HUES6 (cell line): ENCODE measurements around the gene RPAP3.

Experiments used
- H3K27ac ChIP-seq: 2 replicates; pipeline ENCODE4 v1.7.0; 2013; ENCODE audit warnings: low read depth, mild to moderate bottlenecking, low read length, inconsistent platforms
- H3K27me3 ChIP-seq: 2 replicates; pipeline ENCODE4 v1.6.1; 2013; ENCODE audit warnings: low read length; ENCODE audit not compliant: control insufficient read depth, insufficient read depth
- H3K36me3 ChIP-seq: 2 replicates; pipeline ENCODE4 v1.6.1; 2013; ENCODE audit warnings: low read length; ENCODE audit not compliant: control insufficient read depth, insufficient read depth
- H3K4me1 ChIP-seq: 2 replicates; pipeline ENCODE4 v1.6.1; 2013; ENCODE audit warnings: low read length; ENCODE audit not compliant: control insufficient read depth, insufficient read depth
- H3K4me3 ChIP-seq: 2 replicates; pipeline ENCODE4 v1.5.1; 2013; ENCODE audit warnings: low read depth, low read length
- H3K9ac ChIP-seq: one replicate; pipeline ENCODE4 v1.6.1; 2013; ENCODE audit warnings: mild to moderate bottlenecking, low read length
- H3K9me3 ChIP-seq: 2 replicates; pipeline ENCODE4 v1.6.1; 2013; ENCODE audit warnings: low read depth, low read length; ENCODE audit not compliant: control insufficient read depth, insufficient read depth

The RPAP3 gene

DNA sequence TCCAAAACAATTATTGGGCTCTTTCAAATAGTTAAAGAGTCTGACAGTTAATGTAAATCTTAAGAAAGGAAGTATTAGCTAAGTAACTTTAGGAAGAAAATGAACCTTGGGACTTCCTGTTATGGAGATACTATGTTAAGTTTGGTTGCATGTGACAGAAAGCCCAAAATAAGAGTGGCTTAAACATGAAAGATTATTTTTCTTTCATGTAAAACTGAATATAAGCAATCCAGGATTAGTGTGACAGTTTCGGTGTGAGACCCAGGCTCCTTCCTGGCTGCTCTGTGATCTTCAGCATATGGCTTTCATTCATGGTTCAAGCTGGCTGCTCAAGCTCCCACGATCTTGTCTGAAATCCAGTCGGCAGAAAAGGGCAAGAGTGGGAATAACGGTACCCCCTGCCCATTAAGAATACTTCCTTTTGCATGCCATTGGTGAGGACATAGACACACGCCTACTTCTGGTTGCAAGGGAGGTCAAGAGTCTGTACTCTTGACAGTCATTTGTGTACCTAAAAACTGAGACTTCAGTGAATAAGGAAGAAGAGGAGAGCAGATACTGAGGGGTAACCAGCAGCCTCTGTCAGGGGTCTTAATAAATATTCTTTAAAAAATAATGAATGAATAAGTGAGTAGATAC lies 2.2 kb upstream of the RPAP3 start:
- no peaks in the 10 kb centered on the region for H3K27me3 ChIP-seq
- H3K9ac ChIP-seq: no peak overlapping the region
- H3K9me3 ChIP-seq: no peaks in the 10 kb centered on the region
- H3K4me3 ChIP-seq: no peak overlapping the region
- H3K27ac ChIP-seq: no peak overlapping the region
- no peaks in the 10 kb centered on the region for H3K36me3 ChIP-seq
- H3K4me1 ChIP-seq: peaks cover 9% of the 10 kb centered on the region; the same call in 1 of the 2 replicates

DNA sequence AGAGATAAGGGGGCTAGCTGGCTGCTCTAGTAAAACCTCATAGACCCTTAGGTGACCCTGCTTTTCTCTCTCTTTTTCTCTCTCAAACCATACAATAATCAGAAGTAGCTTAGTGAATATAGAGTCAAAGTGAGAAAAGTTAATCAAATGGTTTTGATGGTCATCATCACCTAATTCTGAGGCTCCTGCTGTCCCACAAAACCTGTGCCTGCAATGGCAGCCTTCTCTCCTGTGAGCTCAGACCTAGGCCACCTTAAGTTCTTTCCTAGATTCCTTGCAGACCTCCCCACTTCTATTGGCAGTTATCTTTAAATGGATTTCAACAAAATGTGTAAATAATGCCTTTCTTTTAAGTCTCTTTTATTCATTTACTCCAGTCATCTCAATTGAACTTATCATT lies 1.5 kb upstream of the RPAP3 start:
- Histone ChIP-seq H3K9me3 (no peaks in the 10 kb centered on the region), H3K36me3 (no peaks in the 10 kb centered on the region), H3K27me3 (no peaks in the 10 kb centered on the region), H3K27ac (no peak overlapping the region), H3K4me1 (peaks cover 9% of the 10 kb centered on the region; the same call in 1 of the 2 replicates), H3K4me3 (no peak overlapping the region), H3K9ac (no peak overlapping the region)

DNA sequence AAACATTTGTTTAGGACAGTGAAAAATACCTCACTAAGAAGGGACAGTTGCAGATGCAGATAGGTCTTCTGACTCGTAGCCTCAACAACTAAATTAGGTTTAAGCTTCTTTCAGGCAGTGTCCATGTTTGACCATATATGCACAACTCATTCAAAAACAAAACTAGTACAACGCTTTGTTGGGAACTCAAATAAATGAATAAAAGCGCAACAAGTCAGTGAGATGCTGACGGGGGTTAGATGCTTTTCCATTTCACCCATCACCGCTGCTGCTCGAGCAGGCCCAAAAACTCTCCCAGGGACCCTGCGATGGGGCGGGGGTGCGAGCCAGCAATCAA lies 633 bp downstream of the RPAP3 start:
- H3K4me1 ChIP-seq: peaks cover 9% of the 10 kb centered on the region; the same call in 1 of the 2 replicates
- H3K9me3 ChIP-seq: no peaks in the 10 kb centered on the region
- no peaks in the 10 kb centered on the region for H3K27me3 ChIP-seq
- peak overlapping the region; percentile 94; the same call in 1 of the 2 replicates for H3K27ac ChIP-seq
- H3K9ac ChIP-seq: peak overlapping the region; percentile 74
- peak overlapping the region; percentile 85 for H3K4me3 ChIP-seq
- H3K36me3 ChIP-seq: peaks cover 13% of the 10 kb centered on the region

DNA sequence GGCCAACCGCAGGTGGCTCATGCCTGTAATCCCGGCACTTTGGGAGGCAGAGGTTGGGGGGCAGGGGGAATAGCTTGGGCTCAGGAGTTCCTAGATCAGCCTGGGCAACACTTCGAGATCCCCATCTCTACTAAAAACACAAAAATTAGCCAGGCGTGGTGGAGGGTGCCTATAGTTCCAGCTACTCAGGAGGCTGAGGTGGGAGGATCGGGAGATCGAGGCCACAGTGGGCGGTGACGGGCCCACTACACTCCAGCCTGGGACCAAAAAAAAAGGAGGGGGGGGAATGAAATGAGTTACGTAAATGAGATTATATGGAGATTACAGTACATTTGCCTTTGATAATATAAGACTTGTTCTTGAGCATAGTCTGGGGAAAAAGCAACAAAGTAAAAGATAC lies 1.1 kb downstream of the RPAP3 start:
- Histone ChIP-seq H3K9me3 (no peaks in the 10 kb centered on the region), H3K36me3 (peaks cover 16% of the 10 kb centered on the region), H3K9ac (peak overlapping the region; percentile 74), H3K27me3 (no peaks in the 10 kb centered on the region), H3K27ac (no peak overlapping the region), H3K4me1 (peaks cover 9% of the 10 kb centered on the region; the same call in 1 of the 2 replicates), H3K4me3 (peak overlapping the region; percentile 85)

DNA sequence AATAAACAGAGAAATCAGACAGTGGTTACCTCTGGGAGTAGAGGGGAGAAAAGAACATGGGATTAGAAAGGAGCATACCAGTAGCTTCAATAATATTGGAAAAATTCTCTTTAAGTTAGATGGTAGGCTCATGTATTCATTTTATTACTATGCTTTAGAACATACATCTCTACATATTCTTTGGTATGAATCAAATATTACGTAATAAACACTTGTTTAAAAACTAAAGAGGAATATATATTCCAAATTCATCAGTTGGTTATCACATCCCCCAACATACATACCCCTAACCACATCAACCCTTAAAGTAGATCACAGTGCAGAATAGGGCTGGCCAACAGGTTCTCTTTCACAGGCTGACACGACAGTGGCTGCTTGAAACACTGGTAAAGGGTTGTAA lies 5.6 kb downstream of the RPAP3 start:
- Histone ChIP-seq H3K9ac (no peak overlapping the region), H3K27me3 (no peaks in the 10 kb centered on the region), H3K36me3 (peaks cover 45% of the 10 kb centered on the region), H3K9me3 (no peaks in the 10 kb centered on the region), H3K4me3 (no peak overlapping the region), H3K4me1 (0 out of 2 replicates have a peak, but pooled peaks cover 3% of the 10 kb centered on the region), H3K27ac (no peak overlapping the region)

DNA sequence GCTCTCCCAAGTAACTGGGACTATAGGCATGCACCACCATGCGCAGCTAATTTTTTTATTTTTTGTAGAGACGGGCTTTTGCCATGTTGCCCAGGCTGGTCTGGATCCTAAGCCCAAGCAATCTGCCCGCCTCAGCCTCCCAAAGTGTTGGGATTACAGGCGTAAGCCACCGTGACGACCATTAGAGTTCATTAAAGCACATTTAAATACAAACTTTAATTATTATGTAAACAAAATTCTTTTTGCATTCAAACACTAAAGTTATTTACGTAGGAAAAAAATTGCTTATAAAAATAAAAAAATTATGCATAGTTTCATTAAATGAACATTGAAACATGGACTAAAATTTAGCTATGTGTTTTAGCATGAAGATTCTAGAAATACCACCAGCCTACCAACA lies 7.2 kb downstream of the RPAP3 start:
- no peak overlapping the region for H3K9ac ChIP-seq
- H3K4me1 ChIP-seq: no peaks in the 10 kb centered on the region
- H3K36me3 ChIP-seq: peaks cover 57% of the 10 kb centered on the region

DNA sequence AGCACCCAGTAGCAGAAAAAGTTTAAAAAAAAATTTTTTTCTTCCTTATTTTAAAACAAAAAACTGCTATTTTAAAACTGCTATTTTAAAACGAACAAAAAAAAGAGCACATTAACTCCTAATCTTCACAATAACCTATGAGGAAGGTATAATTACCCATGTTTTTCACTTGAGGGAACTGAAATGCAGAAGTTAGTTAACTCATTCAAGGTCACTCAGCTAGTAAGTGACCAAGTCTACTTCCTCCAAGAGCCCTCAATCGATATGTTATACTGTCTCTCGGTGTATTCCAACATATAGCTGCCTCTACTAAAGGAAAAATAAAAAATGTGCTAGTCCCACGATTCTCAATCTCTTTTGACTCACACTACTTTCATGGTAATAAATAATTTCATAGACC lies 7.8 kb downstream of the RPAP3 start:
- H3K9me3 ChIP-seq: no peaks in the 10 kb centered on the region
- H3K27ac ChIP-seq: no peak overlapping the region
- H3K27me3 ChIP-seq: no peaks in the 10 kb centered on the region
- H3K36me3 ChIP-seq: peaks cover 63% of the 10 kb centered on the region
- no peaks in the 10 kb centered on the region for H3K4me1 ChIP-seq
- no peak overlapping the region for H3K4me3 ChIP-seq
- H3K9ac ChIP-seq: no peak overlapping the region

More for the DNA sequence above, 7.2 kb downstream of the RPAP3 start:
- Histone ChIP-seq H3K27me3 (no peaks in the 10 kb centered on the region), H3K9me3 (no peaks in the 10 kb centered on the region), H3K27ac (no peak overlapping the region), H3K4me3 (no peak overlapping the region)

DNA sequence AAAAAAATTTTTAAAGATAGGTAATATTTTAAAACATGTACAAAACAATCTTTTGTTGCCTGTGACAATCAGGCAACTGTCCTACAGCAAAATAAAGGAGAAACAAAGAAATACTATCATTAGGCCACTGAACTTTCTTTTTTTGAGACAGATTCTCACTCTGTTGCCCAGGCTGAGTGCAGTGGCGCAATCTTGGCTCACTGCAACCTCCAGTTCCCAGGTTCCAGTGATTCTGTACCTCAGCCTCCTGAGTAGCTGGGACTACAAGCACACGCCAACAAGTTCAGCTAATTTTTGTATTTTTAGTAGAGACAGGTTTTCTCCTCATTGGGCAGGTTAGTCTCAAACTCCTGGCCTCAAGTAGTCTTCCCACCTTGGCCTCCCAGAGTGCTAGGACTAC lies 16.6 kb downstream of the RPAP3 start:
- no peak overlapping the region for H3K9ac ChIP-seq
- no peaks in the 10 kb centered on the region for H3K27me3 ChIP-seq
- H3K9me3 ChIP-seq: no peaks in the 10 kb centered on the region
- H3K27ac ChIP-seq: no peak overlapping the region
- no peaks in the 10 kb centered on the region for H3K4me1 ChIP-seq
- H3K36me3 ChIP-seq: peaks cover 56% of the 10 kb centered on the region
- no peak overlapping the region for H3K4me3 ChIP-seq

DNA sequence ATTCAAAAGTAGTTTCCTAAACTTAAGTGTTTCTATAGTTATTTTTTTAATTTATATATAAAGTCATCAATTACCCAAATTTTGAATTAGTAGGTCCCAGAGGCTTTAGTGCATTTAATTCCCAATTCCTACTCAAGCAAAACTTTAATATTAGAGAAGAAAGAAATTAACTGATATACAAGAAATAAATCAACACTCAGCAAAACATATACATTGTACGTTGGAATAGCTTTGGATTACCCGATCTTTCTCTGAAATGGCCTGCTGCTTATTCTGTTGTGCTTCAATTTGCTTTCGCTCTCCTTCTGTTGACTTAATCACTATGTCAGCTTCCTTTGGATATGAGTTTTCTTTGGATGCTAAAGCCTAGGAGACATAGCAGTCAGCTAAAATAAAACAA lies 18.2 kb downstream of the RPAP3 start:
- Histone ChIP-seq H3K9me3 (no peaks in the 10 kb centered on the region), H3K27ac (no peak overlapping the region), H3K36me3 (peaks cover 48% of the 10 kb centered on the region), H3K27me3 (no peaks in the 10 kb centered on the region), H3K9ac (no peak overlapping the region), H3K4me1 (no peaks in the 10 kb centered on the region), H3K4me3 (no peak overlapping the region)

DNA sequence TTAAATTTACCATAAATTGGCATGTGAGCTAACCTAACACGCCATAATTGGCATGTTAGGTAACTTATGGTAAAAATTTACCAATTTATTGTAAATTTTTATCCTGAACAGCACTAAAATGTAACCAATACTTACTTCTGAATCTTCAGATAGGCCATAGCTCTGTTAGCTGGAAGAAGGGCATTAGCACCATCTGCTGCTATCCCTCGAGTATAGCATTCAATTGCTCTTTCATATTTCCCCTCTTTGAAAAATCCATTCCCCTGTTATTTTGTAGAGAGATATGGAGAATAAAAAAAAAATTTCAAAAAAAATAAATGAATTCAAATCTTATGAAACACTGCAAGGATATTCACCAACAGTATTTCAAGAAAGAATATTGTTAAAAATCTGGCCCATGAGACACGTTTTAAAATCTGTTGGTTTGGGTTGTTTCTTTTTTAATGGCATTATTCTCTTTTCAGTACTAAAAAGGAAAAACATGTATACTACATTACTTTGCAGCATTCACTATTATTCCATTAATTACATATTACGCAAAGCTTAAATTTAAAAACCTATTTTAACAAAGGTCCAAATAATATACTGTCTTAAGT lies 19.1 kb downstream of the RPAP3 start:
- H3K9ac ChIP-seq: no peak overlapping the region
- no peak overlapping the region for H3K27ac ChIP-seq
- no peaks in the 10 kb centered on the region for H3K4me1 ChIP-seq
- H3K27me3 ChIP-seq: no peaks in the 10 kb centered on the region
- no peaks in the 10 kb centered on the region for H3K9me3 ChIP-seq
- H3K4me3 ChIP-seq: no peak overlapping the region
- H3K36me3 ChIP-seq: peaks cover 46% of the 10 kb centered on the region

DNA sequence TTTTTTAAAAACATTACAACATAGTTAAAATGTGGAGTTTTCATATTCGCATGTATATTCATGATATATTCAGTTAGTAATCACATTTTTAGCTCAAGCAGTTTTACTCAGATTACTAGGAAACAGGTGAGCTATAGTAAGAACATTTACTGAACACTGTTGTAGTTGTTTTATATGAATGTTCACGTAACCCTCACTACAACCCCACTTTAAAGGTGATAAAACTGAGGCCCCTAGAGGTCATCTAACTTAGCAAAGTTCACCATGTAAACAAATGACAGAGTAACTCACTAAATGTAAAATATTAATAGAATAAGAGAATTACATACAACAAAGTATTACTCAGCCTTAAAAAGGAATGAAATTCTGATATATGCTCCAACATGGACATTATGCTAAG lies 26.0 kb downstream of the RPAP3 start:
- Histone ChIP-seq H3K4me3 (no peak overlapping the region), H3K9ac (no peak overlapping the region), H3K27me3 (no peaks in the 10 kb centered on the region), H3K27ac (no peak overlapping the region), H3K4me1 (no peaks in the 10 kb centered on the region), H3K9me3 (no peaks in the 10 kb centered on the region), H3K36me3 (peaks cover 35% of the 10 kb centered on the region)
